Cardiac muscle cell (in vitro differentiated cells and primary cell): ENCODE data around the gene IFFO2. TPM values are rescaled to one million over a fixed set of nuclear protein-coding genes. Genes with fewer than 3 reads are reported as not detected.

ENCODE experiments used
- DNase-seq, 2 donors: peaks; one replicate each; pipeline versions ENCODE4 v3.0.0 to v3.0.0-alpha.2; 2010 to 2017; ENCODE audit warnings: low read depth in 1 of 2, low spot score in 1 of 2
- H3K27ac ChIP-seq: fragments of 200-600 bp; sonication (generic); 2 replicates; pipeline ENCODE4 v1.5.1; 2016
- H3K27me3 ChIP-seq: fragments of 200-600 bp; sonication (generic); 2 replicates; pipeline ENCODE4 v1.6.0; 2016; ENCODE audit warnings: control low read depth
- H3K36me3 ChIP-seq: fragments of 200-600 bp; sonication (generic); 2 replicates; pipeline ENCODE4 v1.5.1; 2016; ENCODE audit warnings: control low read depth
- H3K4me1 ChIP-seq: fragments of 200-600 bp; sonication (generic); 2 replicates; pipeline ENCODE4 v1.8.1; 2017; ENCODE audit warnings: low read depth, mild to moderate bottlenecking, mixed run types
- H3K4me3 ChIP-seq: fragments of 200-600 bp; sonication (generic); 2 replicates; pipeline ENCODE4 v1.5.1; 2016; ENCODE audit warnings: mild to moderate bottlenecking
- H3K9me3 ChIP-seq: fragments of 200-600 bp; sonication (generic); 2 replicates; pipeline ENCODE4 v1.5.1; 2017; ENCODE audit warnings: low read depth, mild to moderate bottlenecking, control low read depth
- polyA plus RNA-seq: library from polyadenylated mRNA; unstranded; fragments of >200 nt; fragmentation: Nextera tagmentation; extraction: Ambion mirVana; gene quantifications from 2 replicates; pipeline ENCODE4 v1.2.1, GENCODE V29; 2016
- total RNA-seq: library from RNA; depleted of rRNA; stranded (reverse); fragments of >200 nt; gene quantifications from 2 replicates; pipeline ENCODE4 v1.2.3, GENCODE V29; 2016
- TF ChIP-seq, protein P1 (sequence below): IDR thresholded peaks from 2 replicates; pipeline ENCODE4 v1.5.1; 2012; ENCODE audit warnings: low read depth, mild to moderate bottlenecking, low read length

Gene IFFO2
- total and polyA plus RNA-seq, 2 experiments from 2014 or later, result 0.78 to 18.5 TPM

DNA sequence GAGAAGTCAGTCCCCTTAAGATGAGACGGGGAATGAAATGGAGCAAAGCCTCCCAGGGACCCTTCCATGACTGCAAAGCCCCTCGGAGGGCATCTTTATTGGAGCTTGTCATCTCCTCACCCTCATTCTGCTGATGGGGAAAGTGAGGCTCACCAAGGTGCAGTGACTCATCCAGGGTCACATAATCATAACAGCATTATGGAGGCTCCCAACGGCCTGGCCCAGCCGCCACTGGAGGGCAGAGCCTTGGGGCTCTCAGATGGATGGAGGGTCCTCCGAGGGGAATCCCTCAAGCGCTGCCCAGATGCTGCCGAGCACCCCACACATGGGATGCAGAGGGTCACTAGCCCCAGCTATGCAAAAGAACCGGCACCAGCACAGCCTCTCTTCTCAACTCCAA, 18.9 kb downstream of the IFFO2 start:
- H3K4me1 ChIP-seq, result peaks cover 19% of the 10 kb centered on the region
- no peaks in the 10 kb centered on the region for H3K36me3 ChIP-seq
- H3K27me3 ChIP-seq, result no peaks in the 10 kb centered on the region
- TF ChIP-seq, protein P1, sequence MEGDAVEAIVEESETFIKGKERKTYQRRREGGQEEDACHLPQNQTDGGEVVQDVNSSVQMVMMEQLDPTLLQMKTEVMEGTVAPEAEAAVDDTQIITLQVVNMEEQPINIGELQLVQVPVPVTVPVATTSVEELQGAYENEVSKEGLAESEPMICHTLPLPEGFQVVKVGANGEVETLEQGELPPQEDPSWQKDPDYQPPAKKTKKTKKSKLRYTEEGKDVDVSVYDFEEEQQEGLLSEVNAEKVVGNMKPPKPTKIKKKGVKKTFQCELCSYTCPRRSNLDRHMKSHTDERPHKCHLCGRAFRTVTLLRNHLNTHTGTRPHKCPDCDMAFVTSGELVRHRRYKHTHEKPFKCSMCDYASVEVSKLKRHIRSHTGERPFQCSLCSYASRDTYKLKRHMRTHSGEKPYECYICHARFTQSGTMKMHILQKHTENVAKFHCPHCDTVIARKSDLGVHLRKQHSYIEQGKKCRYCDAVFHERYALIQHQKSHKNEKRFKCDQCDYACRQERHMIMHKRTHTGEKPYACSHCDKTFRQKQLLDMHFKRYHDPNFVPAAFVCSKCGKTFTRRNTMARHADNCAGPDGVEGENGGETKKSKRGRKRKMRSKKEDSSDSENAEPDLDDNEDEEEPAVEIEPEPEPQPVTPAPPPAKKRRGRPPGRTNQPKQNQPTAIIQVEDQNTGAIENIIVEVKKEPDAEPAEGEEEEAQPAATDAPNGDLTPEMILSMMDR, result no peak
- no peaks in the 10 kb centered on the region for H3K9me3 ChIP-seq
- no peak overlapping the region for H3K27ac ChIP-seq
- no peak for DNase-seq
- no peak overlapping the region for H3K4me3 ChIP-seq

DNA sequence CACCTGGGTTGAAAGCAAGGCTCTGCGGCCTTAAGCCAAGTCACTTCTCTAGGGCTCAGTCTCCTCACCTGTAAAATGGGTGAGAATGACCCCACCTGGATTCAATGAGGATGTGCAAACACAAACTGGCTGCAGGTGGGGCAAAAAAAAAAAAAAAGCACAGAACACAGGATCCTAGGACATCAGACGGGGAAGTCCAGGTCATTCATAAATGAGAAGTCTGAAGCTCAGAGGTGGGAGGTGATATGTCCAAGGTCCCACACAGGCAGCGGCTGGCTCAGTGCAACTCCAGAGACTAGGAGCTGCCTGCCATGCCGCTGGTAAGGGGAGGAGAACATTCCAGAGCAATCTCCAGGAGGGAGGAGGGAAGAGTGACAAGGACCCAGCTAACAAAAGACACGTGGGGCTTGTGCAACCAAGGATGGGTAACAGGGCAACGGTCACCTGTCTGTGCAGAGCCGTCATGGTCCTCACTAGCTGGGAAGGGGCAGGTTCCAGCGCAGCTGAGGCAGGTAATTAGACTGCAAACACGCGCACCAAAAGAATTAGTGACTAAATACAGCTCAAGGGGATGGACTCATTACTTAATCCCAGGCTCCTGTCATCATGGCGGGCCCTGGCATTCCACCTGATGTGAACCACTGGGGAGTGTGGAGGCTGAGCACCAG, 19.5 kb downstream of the IFFO2 start:
- TF ChIP-seq, protein P1, result no peak
- H3K4me3 ChIP-seq, result no peak overlapping the region
- DNase-seq, result no peak
- H3K36me3 ChIP-seq, result no peaks in the 10 kb centered on the region
- H3K9me3 ChIP-seq, result no peaks in the 10 kb centered on the region
- no peak overlapping the region for H3K27ac ChIP-seq
- peaks cover 18% of the 10 kb centered on the region for H3K4me1 ChIP-seq
- H3K27me3 ChIP-seq, result no peaks in the 10 kb centered on the region

DNA sequence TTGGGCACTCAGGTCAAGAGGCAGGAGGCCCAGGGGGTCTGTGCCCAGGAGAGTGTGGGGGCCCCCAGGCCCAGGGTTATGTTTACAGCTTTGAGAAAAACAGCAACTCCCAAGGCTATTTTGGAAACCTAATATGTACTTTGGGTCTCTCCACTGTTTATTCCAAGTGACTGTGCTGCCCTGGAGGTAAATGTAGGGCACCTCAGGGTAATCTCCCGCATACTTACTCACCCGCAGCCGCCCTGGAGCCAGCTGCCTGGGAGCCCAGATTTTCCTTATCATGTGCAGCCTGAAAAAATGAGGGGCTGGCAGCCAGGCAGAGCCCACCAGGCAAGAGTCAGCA, 20.0 kb downstream of the IFFO2 start:
- H3K4me1 ChIP-seq, result peaks cover 13% of the 10 kb centered on the region
- H3K36me3 ChIP-seq, result no peaks in the 10 kb centered on the region

DNA sequence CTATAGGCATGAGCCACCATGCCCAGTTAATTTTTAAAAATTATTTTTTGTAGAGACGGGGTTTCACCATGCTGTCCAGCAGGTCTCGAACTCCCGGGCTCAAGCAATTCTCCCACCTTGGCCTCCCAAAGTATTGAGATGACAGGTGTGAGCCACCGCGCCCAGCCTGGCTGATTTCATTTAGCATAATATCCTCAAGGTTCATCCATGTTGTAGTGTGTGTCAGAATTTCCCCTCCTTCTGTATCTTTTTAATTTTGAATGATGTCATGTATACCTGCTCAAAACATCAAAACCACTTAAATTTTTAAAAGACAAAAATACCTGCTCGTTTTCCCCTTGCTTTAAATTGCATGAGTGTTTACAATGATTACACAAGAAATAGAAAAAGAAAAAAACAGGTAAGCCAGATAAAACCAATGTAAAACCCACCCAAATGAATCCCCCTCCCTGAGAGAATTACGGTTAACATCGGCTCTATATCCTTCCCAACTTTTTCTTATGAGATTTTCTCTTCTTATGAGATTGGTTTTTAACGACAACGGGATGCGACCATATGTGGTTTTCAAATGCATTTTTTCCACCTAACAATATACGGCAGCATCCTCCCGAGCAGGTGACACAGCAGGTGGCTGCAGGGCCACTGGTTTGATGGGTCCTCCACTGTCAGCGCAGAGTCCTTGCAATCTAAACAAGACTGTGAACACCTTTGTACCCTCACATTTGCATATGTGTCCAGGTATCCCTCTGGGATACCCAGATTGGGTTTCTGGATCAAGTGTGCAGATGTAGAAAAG, 22.1 kb downstream of the IFFO2 start:
- Histone ChIP-seq H3K4me1 (peaks cover 12% of the 10 kb centered on the region), H3K9me3 (no peaks in the 10 kb centered on the region), H3K27ac (no peak overlapping the region), H3K27me3 (no peaks in the 10 kb centered on the region), H3K36me3 (no peaks in the 10 kb centered on the region), H3K4me3 (no peak overlapping the region)
- TF ChIP-seq, protein P1, result no peak
- DNase-seq, result no peak

More for the DNA sequence above, 20.0 kb downstream of the IFFO2 start:
- no peak for DNase-seq
- H3K9me3 ChIP-seq, result no peaks in the 10 kb centered on the region
- H3K4me3 ChIP-seq, result no peak overlapping the region
- no peaks in the 10 kb centered on the region for H3K27me3 ChIP-seq
- TF ChIP-seq, protein P1, result no peak
- no peak overlapping the region for H3K27ac ChIP-seq

DNA sequence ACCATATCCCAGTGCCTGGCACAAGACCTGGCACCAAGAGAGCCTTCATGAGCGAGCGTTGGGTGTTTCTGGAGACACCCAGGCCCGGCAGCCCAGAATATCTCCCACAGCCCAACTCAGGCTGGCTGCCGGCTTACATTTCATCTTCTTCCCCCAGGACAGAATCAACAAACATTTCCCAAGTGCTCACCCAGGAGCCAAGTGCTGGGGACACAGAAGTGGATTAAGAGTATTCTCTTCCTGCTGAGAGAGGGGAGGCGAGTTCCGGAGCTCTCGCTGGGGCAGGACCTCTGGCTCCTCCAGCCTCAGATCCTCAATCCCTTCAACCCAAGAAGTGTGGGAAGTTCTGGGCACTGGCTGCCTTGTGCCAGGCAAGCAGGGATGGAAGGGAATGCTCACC, 23.6 kb downstream of the IFFO2 start:
- TF ChIP-seq, protein P1, result no peak
- H3K36me3 ChIP-seq, result no peaks in the 10 kb centered on the region
- no peak overlapping the region for H3K27ac ChIP-seq
- peaks cover 5% of the 10 kb centered on the region for H3K4me1 ChIP-seq
- no peaks in the 10 kb centered on the region for H3K27me3 ChIP-seq
- no peak for DNase-seq
- no peaks in the 10 kb centered on the region for H3K9me3 ChIP-seq
- H3K4me3 ChIP-seq, result no peak overlapping the region
